DMS114 treated with DMSO at 0.1 percent for 48 hours (cell line): Measurements from ENCODE around the gene NANP.

ENCODE experiments used
- DNase-seq: peaks from one replicate; lab custom pipeline; 2025; ENCODE audit not compliant: unreplicated experiment; lab: John Stamatoyannopoulos, UW

NANP gene

DNA sequence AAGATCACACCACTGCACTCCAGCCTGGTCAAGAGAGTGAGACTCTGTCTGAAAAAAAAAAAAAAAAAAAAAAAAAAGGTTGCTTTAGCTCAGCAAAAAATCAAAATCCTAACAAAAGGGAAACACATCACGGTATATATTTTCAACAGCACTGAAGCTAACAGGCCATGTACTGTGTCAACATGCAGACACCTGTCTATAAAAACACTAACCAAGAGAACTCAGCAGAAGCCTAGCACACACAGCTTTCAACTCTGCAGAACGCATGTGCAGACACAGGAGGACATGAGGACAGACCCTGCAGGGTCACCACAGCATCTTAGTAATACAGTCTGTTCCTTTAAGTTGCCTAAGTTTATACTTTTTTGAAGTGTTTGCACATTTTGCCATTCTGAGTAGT lies 52.0 kb downstream of the NANP start:
- DNase-seq = no peak

DNA sequence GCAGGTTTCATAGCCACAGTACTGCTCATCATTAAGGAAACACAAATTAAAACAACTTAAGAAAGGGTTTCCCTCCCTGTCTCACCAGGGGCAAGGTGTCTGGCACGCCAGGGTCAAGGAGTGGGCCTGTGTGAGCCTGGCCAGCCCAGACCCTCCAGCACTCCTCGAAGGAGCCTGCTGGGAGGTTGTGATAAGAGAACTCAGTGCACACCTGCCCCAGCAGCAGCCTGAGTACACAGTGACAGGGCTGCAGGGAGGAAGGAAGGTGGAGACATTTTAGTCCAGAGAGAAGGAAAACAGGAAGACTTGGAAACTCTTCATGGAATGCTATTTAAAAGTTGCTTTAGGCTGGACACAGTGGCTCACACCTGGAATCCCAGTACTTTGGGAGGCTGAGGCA lies 52.6 kb downstream of the NANP start:
- no peak for DNase-seq

DNA sequence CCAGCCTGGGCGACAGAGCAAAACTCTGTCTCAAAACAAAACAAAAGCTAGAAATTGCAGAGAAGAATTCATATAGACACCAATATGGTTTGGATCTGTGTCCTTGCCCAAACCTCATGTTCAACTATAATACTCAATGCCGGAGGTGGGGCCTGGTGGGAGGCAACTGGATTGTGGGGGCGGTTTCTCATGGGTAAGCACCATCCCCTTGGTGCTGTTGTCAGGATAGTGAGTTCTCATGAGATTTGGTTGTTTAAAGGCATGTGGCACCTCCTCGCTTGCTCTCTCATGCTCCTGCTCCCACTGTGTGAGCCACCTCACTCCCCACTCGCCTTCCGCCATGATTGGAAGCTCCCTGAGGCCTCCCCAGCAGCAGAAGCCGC lies 53.7 kb downstream of the NANP start:
- no peak for DNase-seq

DNA sequence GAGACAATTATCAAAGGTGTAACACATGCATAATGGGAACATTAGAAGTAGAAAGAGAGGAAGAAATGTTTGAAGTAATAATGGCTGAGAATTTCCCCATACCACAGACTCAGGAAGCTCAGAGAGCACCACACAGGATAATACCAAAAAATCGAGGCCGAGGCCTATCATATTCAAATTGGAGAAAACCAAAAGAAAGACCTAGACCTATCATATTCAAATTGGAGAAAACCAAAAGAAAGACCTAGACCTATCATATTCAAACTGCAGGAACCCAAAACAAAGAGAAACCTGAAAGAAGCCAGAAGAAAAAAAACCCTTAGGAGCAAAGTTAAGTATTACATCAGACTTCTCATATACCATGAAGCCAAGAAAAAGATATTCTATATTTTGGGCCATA lies 56.5 kb downstream of the NANP start:
- DNase-seq = no peak

DNA sequence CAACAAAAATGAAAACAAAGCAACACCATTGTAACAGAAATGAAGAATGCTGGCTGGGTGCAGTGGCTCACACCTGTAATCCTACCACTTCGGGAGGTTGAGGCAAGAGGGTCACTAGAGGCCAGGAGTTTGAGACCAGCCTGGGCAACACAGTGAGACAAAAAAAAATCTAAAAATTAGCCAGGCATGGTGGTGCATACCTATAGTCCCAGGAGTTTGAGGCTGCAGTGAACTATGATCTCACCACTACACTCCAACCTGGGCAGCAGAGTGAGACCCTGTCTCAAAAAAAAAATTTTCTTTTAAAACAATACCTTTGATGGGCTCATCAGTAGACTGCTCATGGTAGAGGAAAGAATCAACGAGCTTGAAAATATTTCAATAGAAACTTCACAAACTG lies 57.0 kb downstream of the NANP start:
- no peak for DNase-seq

DNA sequence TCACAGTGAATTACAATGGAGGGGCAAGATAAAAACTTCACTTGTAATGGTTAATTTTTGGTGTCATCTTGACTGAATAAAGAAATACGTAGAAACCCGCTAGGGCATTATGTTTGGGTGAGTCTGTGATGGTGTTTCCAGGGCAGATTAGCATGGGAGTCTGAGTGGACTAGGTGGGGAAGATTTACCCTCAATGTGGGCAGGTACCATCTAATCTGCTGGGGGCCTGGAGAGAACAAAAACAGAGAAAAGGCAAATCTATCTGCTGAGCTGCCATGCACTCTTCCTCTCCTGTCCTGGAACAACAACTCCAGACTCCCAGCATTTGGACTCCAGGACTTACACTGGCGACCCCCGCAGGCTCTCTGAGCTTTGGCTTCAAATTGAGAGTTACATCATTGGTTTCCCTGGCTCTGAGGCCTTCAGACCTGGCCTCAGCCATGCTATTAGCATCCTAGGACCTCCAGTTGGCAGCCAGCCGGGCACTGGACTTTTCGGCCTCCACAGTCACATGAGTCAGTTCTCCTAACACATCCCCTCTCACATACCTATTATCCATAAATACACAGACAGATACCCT lies 58.1 kb downstream of the NANP start:
- DNase-seq = no peak

DNA sequence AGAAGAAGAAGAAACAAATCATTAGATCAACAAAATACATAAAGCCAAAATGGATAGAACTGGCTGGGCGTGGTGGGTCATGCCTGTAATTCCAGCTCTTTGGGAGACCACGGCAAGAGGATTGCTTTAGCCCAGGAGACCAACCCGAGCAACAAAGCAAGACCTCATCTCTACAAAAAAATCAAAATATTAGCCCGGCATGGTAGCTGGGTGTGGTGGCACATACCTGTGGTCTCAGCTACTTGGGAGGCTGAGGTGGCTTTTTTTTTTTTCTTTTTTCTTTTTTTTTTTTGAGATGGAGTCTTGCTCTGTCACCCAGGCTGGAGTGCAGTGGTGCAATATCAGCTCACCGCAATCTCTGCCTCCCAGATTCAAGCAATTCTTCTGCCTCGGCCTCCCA lies 59.9 kb downstream of the NANP start:
- DNase-seq = no peak

DNA sequence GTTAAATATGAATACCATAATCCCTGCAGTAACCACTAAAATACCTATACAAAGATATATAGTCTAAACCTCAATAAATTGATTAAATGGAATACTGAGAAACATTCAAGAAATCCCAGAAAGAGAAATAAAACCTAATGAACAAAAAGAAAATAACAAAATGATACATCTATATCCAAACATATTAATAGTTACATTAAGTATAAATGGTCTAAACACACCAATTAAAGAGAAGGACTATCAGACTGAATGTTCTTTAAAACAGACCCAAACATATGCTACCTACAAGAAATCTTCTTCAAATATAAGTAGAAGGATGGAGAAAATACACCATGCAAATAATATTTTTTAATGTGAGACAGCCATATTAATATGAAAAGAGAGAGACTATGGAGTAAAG lies 60.5 kb downstream of the NANP start:
- DNase-seq = no peak
